PFSK-1 (cell line): ENCODE data around the gene SLC4A2.

Source experiments
- FOXP2 ChIP-seq: optimal IDR thresholded peaks from 2 replicates; pipeline ENCODE3; 2011; ENCODE audit warnings: borderline replicate concordance, control low read depth, inconsistent platforms; ENCODE audit not compliant: insufficient read depth; ENCODE audit errors: extremely low read length, extremely low read depth
- POLR2AphosphoS5 ChIP-seq: IDR thresholded peaks from 2 replicates; pipeline ENCODE4 v1.6.1; 2012; ENCODE audit warnings: low read depth, mild to moderate bottlenecking, control low read depth, low read length, moderate library complexity
- REST ChIP-seq, 2 experiments: IDR thresholded peaks; 2 replicates each; pipeline versions ENCODE4 v1.6.1 to v1.8.0; 2011 to 2012; ENCODE audit warnings: low read depth in 2 of 2, low read length in 2 of 2, control low read depth in 1 of 2, inconsistent platforms in 1 of 2, mild to moderate bottlenecking in 1 of 2, moderate library complexity in 1 of 2; ENCODE audit not compliant: insufficient read depth in 1 of 2
- SIN3A ChIP-seq: IDR thresholded peaks from 2 replicates; pipeline ENCODE4 v1.6.1; 2012; ENCODE audit warnings: mild to moderate bottlenecking, low read length, moderate library complexity, borderline replicate concordance; ENCODE audit not compliant: insufficient read depth
- TAF1 ChIP-seq: IDR thresholded peaks from 2 replicates; pipeline ENCODE4 v1.6.1; 2012; ENCODE audit warnings: low read length, control low read depth, borderline replicate concordance; ENCODE audit not compliant: insufficient read depth

SLC4A2 gene

GRCh38 chr7:151017953-151018420 lies 41.4 kb upstream of the SLC4A2 start:
- TF ChIP-seq POLR2AphosphoS5, result no peak
- TF ChIP-seq SIN3A, result no peak
- TF ChIP-seq REST (IDR thresholded peaks at IDR 0.05; ENCODE audit: insufficient read depth in 1 of 2, low read depth in 2 of 2, low read length in 2 of 2), result no peak
- no peak for TF ChIP-seq TAF1
- no peak for TF ChIP-seq FOXP2

- TF ChIP-seq FOXP2 (no peak), SIN3A (no peak), TAF1 (no peak), POLR2AphosphoS5 (no peak), REST (IDR thresholded peaks at IDR 0.05; ENCODE audit: insufficient read depth in 1 of 2, low read depth in 2 of 2, low read length in 2 of 2) (no peak)
These were observed 40.8 kb upstream of the SLC4A2 start for GRCh38 chr7:151018421-151019129.

- no peak for TF ChIP-seq SIN3A
These were observed 40.3 kb upstream of the SLC4A2 start for GRCh38 chr7:151019130-151019447.

GRCh38 chr7:151020231-151020630 lies 39.2 kb upstream of the SLC4A2 start:
- no peak for TF ChIP-seq TAF1
- no peak for TF ChIP-seq REST (IDR thresholded peaks at IDR 0.05; ENCODE audit: insufficient read depth in 1 of 2, low read depth in 2 of 2, low read length in 2 of 2)
- no peak for TF ChIP-seq SIN3A
- TF ChIP-seq POLR2AphosphoS5, result no peak
- TF ChIP-seq FOXP2, result no peak

GRCh38 chr7:151023232-151023631 lies 36.2 kb upstream of the SLC4A2 start:
- TF ChIP-seq FOXP2, result no peak
- TF ChIP-seq SIN3A, result no peak
- TF ChIP-seq POLR2AphosphoS5, result no peak

- no peak for TF ChIP-seq TAF1
- no peak for TF ChIP-seq REST (IDR thresholded peaks at IDR 0.05; ENCODE audit: insufficient read depth in 1 of 2, low read depth in 2 of 2, low read length in 2 of 2)
- TF ChIP-seq POLR2AphosphoS5, result no peak
These were observed 34.8 kb upstream of the SLC4A2 start, which contains the start of gene ATG9B for GRCh38 chr7:151024435-151025056. Gene ATG9B (minus strand): TSS chr7:151024494. CDS start chr7:151024423, 71 bp downstream.
